ENCODE data around the gene DNAH6. TPM values are rescaled to one million over a fixed set of nuclear protein-coding genes. Genes with fewer than 3 reads are reported as not detected.

Gene DNAH6
- total RNA-seq, 3 donors from 2014 or later, result 0.03 to 0.19 (median 0.11) TPM

- DNase-seq (no peak), ATAC-seq (no peak)
- Mint-ChIP-seq H3K4me1 (ENCODE audit: low read depth) (peaks cover 13% of the 10 kb centered on the region), H3K36me3 (ENCODE audit: insufficient read depth) (peaks cover 5% of the 10 kb centered on the region), H3K9me3 (peaks cover 22% of the 10 kb centered on the region), H3K4me3 (no peak overlapping the region), H3K27me3 (ENCODE audit: low read depth) (no peaks in the 10 kb centered on the region)
These were observed 188.4 kb downstream of the DNAH6 start for GRCh38 chr2:84704505-84705244.

- Mint-ChIP-seq H3K36me3 (ENCODE audit: insufficient read depth) (peaks cover 5% of the 10 kb centered on the region), H3K27me3 (ENCODE audit: low read depth) (no peaks in the 10 kb centered on the region), H3K4me1 (ENCODE audit: low read depth) (peaks cover 13% of the 10 kb centered on the region), H3K4me3 (no peak overlapping the region), H3K9me3 (peaks cover 11% of the 10 kb centered on the region)
- DNase-seq, result no peak
- no peak for ATAC-seq
These were observed 189.6 kb downstream of the DNAH6 start for GRCh38 chr2:84705858-84706257.

- H3K4me3 Mint-ChIP-seq, result no peak overlapping the region
- ATAC-seq (no peak), DNase-seq (no peak)
- H3K36me3 Mint-ChIP-seq (ENCODE audit: insufficient read depth), result peaks cover 1% of the 10 kb centered on the region
- H3K9me3 Mint-ChIP-seq, result peaks cover 9% of the 10 kb centered on the region
- H3K4me1 Mint-ChIP-seq (ENCODE audit: low read depth), result peaks cover 13% of the 10 kb centered on the region
- no peaks in the 10 kb centered on the region for H3K27me3 Mint-ChIP-seq (ENCODE audit: low read depth)
These were observed 192.1 kb downstream of the DNAH6 start for GRCh38 chr2:84708442-84708841.

- no peak overlapping the region for H3K4me3 Mint-ChIP-seq
- ATAC-seq (no peak), DNase-seq (no peak)
- peaks cover 5% of the 10 kb centered on the region for H3K9me3 Mint-ChIP-seq
- no peaks in the 10 kb centered on the region for H3K36me3 Mint-ChIP-seq (ENCODE audit: insufficient read depth)
- H3K27me3 Mint-ChIP-seq (ENCODE audit: low read depth), result no peaks in the 10 kb centered on the region
- peaks cover 6% of the 10 kb centered on the region for H3K4me1 Mint-ChIP-seq (ENCODE audit: low read depth)
These were observed 195.4 kb downstream of the DNAH6 start for GRCh38 chr2:84711651-84712050.

- Mint-ChIP-seq H3K4me1 (ENCODE audit: low read depth) (peaks cover 20% of the 10 kb centered on the region), H3K27me3 (ENCODE audit: low read depth) (no peaks in the 10 kb centered on the region), H3K4me3 (no peak overlapping the region), H3K9me3 (peaks cover 5% of the 10 kb centered on the region), H3K36me3 (ENCODE audit: insufficient read depth) (no peaks in the 10 kb centered on the region)
- no peak for DNase-seq
- peak in 1 of 2 donors; percentile 25 for ATAC-seq
These were observed 197.1 kb downstream of the DNAH6 start for GRCh38 chr2:84713441-84713840.

- Mint-ChIP-seq H3K4me3 (no peak overlapping the region), H3K27me3 (ENCODE audit: low read depth) (no peaks in the 10 kb centered on the region), H3K36me3 (ENCODE audit: insufficient read depth) (no peaks in the 10 kb centered on the region), H3K9me3 (peaks cover 8% of the 10 kb centered on the region), H3K4me1 (ENCODE audit: low read depth) (peaks cover 25% of the 10 kb centered on the region)
- ATAC-seq, result no peak
- no peak for DNase-seq
These were observed 200.3 kb downstream of the DNAH6 start for GRCh38 chr2:84716564-84716963.

GRCh38 chr2:84717302-84717701, 201.0 kb downstream of the DNAH6 start:
- Mint-ChIP-seq H3K4me1 (ENCODE audit: low read depth) (peaks cover 25% of the 10 kb centered on the region), H3K27me3 (ENCODE audit: low read depth) (no peaks in the 10 kb centered on the region), H3K4me3 (no peak overlapping the region), H3K9me3 (peaks cover 8% of the 10 kb centered on the region), H3K36me3 (ENCODE audit: insufficient read depth) (no peaks in the 10 kb centered on the region)
- no peak for DNase-seq
- no peak for ATAC-seq

GRCh38 chr2:84719434-84719833, 203.1 kb downstream of the DNAH6 start:
- ATAC-seq, result peak in 1 of 2 donors; percentile 78

GRCh38 chr2:84723831-84724230, 207.5 kb downstream of the DNAH6 start:
- Mint-ChIP-seq H3K36me3 (ENCODE audit: insufficient read depth) (no peaks in the 10 kb centered on the region), H3K4me3 (no peak overlapping the region), H3K9me3 (peaks cover 3% of the 10 kb centered on the region), H3K4me1 (ENCODE audit: low read depth) (peaks cover 26% of the 10 kb centered on the region), H3K27me3 (ENCODE audit: low read depth) (no peaks in the 10 kb centered on the region)
- DNase-seq (no peak), ATAC-seq (no peak)

More at GRCh38 chr2:84719434-84719833, 203.1 kb downstream of the DNAH6 start:
- no peak for DNase-seq
- Mint-ChIP-seq H3K4me1 (ENCODE audit: low read depth) (peaks cover 38% of the 10 kb centered on the region), H3K4me3 (peak overlapping the region; percentile 53), H3K9me3 (peaks cover 3% of the 10 kb centered on the region), H3K36me3 (ENCODE audit: insufficient read depth) (no peaks in the 10 kb centered on the region), H3K27me3 (ENCODE audit: low read depth) (no peaks in the 10 kb centered on the region)

GRCh38 chr2:84725717-84726116, 209.4 kb downstream of the DNAH6 start:
- H3K9me3 Mint-ChIP-seq, result peaks cover under 1% of the 10 kb centered on the region
- DNase-seq, result no peak
- no peak overlapping the region for H3K4me3 Mint-ChIP-seq
- no peak for ATAC-seq
- peaks cover 21% of the 10 kb centered on the region for H3K4me1 Mint-ChIP-seq (ENCODE audit: low read depth)
- no peaks in the 10 kb centered on the region for H3K36me3 Mint-ChIP-seq (ENCODE audit: insufficient read depth)
- no peaks in the 10 kb centered on the region for H3K27me3 Mint-ChIP-seq (ENCODE audit: low read depth)

GRCh38 chr2:84727315-84727714, 211.0 kb downstream of the DNAH6 start:
- no peak for ATAC-seq
- peaks cover 26% of the 10 kb centered on the region for H3K4me1 Mint-ChIP-seq (ENCODE audit: low read depth)

GRCh38 chr2:84729224-84729623, 212.9 kb downstream of the DNAH6 start:
- Mint-ChIP-seq H3K36me3 (ENCODE audit: insufficient read depth) (no peaks in the 10 kb centered on the region), H3K9me3 (no peaks in the 10 kb centered on the region), H3K4me3 (no peak overlapping the region), H3K27me3 (ENCODE audit: low read depth) (no peaks in the 10 kb centered on the region), H3K4me1 (ENCODE audit: low read depth) (peaks cover 22% of the 10 kb centered on the region)
- DNase-seq (no peak), ATAC-seq (no peak)

More at GRCh38 chr2:84727315-84727714, 211.0 kb downstream of the DNAH6 start:
- Mint-ChIP-seq H3K27me3 (ENCODE audit: low read depth) (no peaks in the 10 kb centered on the region), H3K36me3 (ENCODE audit: insufficient read depth) (no peaks in the 10 kb centered on the region), H3K4me3 (no peak overlapping the region), H3K9me3 (no peaks in the 10 kb centered on the region)
- DNase-seq, result no peak

- H3K36me3 Mint-ChIP-seq (ENCODE audit: insufficient read depth), result no peaks in the 10 kb centered on the region
- ATAC-seq, result no peak
- no peaks in the 10 kb centered on the region for H3K27me3 Mint-ChIP-seq (ENCODE audit: low read depth)
- DNase-seq, result no peak
- H3K9me3 Mint-ChIP-seq, result no peaks in the 10 kb centered on the region
- H3K4me1 Mint-ChIP-seq (ENCODE audit: low read depth), result peaks cover 16% of the 10 kb centered on the region
- H3K4me3 Mint-ChIP-seq, result no peak overlapping the region
These were observed 214.9 kb downstream of the DNAH6 start for GRCh38 chr2:84731185-84731584.

- peaks cover 16% of the 10 kb centered on the region for H3K4me1 Mint-ChIP-seq (ENCODE audit: low read depth)
- H3K27me3 Mint-ChIP-seq (ENCODE audit: low read depth), result no peaks in the 10 kb centered on the region
- no peak for ATAC-seq
- no peak for DNase-seq
- no peak overlapping the region for H3K4me3 Mint-ChIP-seq
- H3K36me3 Mint-ChIP-seq (ENCODE audit: insufficient read depth), result no peaks in the 10 kb centered on the region
- H3K9me3 Mint-ChIP-seq, result peaks cover 11% of the 10 kb centered on the region
These were observed 216.8 kb downstream of the DNAH6 start for GRCh38 chr2:84732897-84733778.
